Large intestine (tissue), 3 donors: ENCODE results near the gene SMARCA2. TPM values are rescaled to one million over a fixed set of nuclear protein-coding genes. Genes with fewer than 3 reads are reported as not detected.
A peak's percentile ranks its signal among the peaks of the same experiment; 100 is the strongest.

Experiments used
- DNase-seq, 2 donors: peaks; one replicate each; pipeline versions ENCODE4 v3.0.0 to v3.0.0-alpha.2; 2013
- H3K27ac ChIP-seq: one replicate; pipeline ENCODE4 v1.5.1; 2013; ENCODE audit warnings: low read length
- H3K27me3 ChIP-seq: 2 replicates; pipeline ENCODE4 v1.6.1; 2013; ENCODE audit warnings: low read length; ENCODE audit not compliant: control insufficient read depth, insufficient read depth
- H3K36me3 ChIP-seq: 2 replicates; pipeline ENCODE4 v1.6.1; 2013; ENCODE audit warnings: low read length; ENCODE audit not compliant: control insufficient read depth, insufficient read depth
- H3K4me1 ChIP-seq: one replicate; pipeline ENCODE4 v1.6.1; 2013; ENCODE audit warnings: low read length; ENCODE audit not compliant: control insufficient read depth, insufficient read depth
- H3K4me3 ChIP-seq: one replicate; pipeline ENCODE4 v1.5.1; 2013; ENCODE audit warnings: low read length
- H3K9me3 ChIP-seq: one replicate; pipeline ENCODE4 v1.6.1; 2013; ENCODE audit warnings: mild to moderate bottlenecking, low read depth, low read length, moderate library complexity; ENCODE audit not compliant: control insufficient read depth
- WGBS: methylation state at CpG from one replicate; pipeline ENCODE4 v1.1.5; 2013; ENCODE audit warnings: low lambda C conversion rate; ENCODE audit not compliant: insufficient coverage; 5-methylcytosine and 5-hydroxymethylcytosine counted together
- polyA plus RNA-seq: library from polyadenylated mRNA; unstranded; fragments of 120-200 nt; gene quantifications from one replicate; pipeline ENCODE4 v1.2.1, GENCODE V29; 2013

SMARCA2 gene
- polyA plus RNA-seq, 1 donor, result 61.1 TPM

DNA sequence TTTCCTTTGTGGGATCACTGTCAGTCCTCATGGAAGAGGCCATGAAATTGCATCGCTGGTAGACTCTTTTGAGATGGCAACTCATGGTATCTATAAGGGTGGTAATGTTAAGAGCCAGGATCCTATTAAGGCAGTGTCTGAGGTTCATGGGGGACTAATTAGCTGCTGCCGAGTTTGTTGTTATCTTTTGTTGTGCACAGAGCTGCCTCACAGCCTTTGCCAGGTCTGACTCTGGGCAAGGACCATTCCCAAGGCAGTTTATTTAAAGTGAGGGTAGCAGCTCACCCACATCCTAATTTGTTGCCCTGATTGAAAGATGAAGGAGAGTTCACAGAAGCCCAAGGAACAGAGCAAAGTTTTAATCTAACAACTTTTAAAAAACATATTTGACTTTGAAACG, 7.9 kb downstream of the SMARCA2 start:
- no peak for DNase-seq
- Histone ChIP-seq H3K4me1 (peaks cover 25% of the 10 kb centered on the region), H3K9me3 (no peaks in the 10 kb centered on the region), H3K4me3 (no peak overlapping the region), H3K27ac (no peak overlapping the region), H3K27me3 (no peaks in the 10 kb centered on the region), H3K36me3 (no peaks in the 10 kb centered on the region)
- no CpG with 5 or more reads among the region's 3 CpGs for WGBS

GRCh38 chr9:2023532-2023931, 8.4 kb downstream of the SMARCA2 start:
- H3K27ac ChIP-seq, result no peak overlapping the region
- H3K36me3 ChIP-seq, result no peaks in the 10 kb centered on the region
- WGBS, result no CpG with 5 or more reads among the region's 5 CpGs
- DNase-seq, result no peak
- no peaks in the 10 kb centered on the region for H3K9me3 ChIP-seq
- no peak overlapping the region for H3K4me3 ChIP-seq
- H3K4me1 ChIP-seq, result peaks cover 25% of the 10 kb centered on the region
- H3K27me3 ChIP-seq, result no peaks in the 10 kb centered on the region

- peaks cover 18% of the 10 kb centered on the region for H3K4me1 ChIP-seq
- peaks cover 6% of the 10 kb centered on the region for H3K36me3 ChIP-seq
- no peaks in the 10 kb centered on the region for H3K9me3 ChIP-seq
- no CpG with 5 or more reads among the region's 5 CpGs for WGBS
- no peak overlapping the region for H3K4me3 ChIP-seq
- peak in 1 of 2 donors; percentile 51 for DNase-seq
- no peaks in the 10 kb centered on the region for H3K27me3 ChIP-seq
- H3K27ac ChIP-seq, result no peak overlapping the region
Measured at GRCh38 chr9:2024888-2025782, 10.0 kb downstream of the SMARCA2 start.

- 100% methylated on average over 1 of the region's 9 CpGs for WGBS
- DNase-seq, result no peak
- peaks cover 7% of the 10 kb centered on the region for H3K36me3 ChIP-seq
- H3K9me3 ChIP-seq, result no peaks in the 10 kb centered on the region
- no peaks in the 10 kb centered on the region for H3K27me3 ChIP-seq
- no peak overlapping the region for H3K4me3 ChIP-seq
- H3K4me1 ChIP-seq, result peaks cover 18% of the 10 kb centered on the region
- peak overlapping the region; percentile 25 for H3K27ac ChIP-seq
Measured at GRCh38 chr9:2026220-2026997, 11.3 kb downstream of the SMARCA2 start.

- Histone ChIP-seq H3K4me1 (peaks cover 18% of the 10 kb centered on the region), H3K27me3 (no peaks in the 10 kb centered on the region), H3K9me3 (no peaks in the 10 kb centered on the region), H3K4me3 (no peak overlapping the region), H3K27ac (no peak overlapping the region), H3K36me3 (peaks cover 7% of the 10 kb centered on the region)
- no CpG with 5 or more reads among the region's 5 CpGs for WGBS
- DNase-seq, result no peak
Measured at GRCh38 chr9:2027543-2028160, 12.5 kb downstream of the SMARCA2 start.

DNA sequence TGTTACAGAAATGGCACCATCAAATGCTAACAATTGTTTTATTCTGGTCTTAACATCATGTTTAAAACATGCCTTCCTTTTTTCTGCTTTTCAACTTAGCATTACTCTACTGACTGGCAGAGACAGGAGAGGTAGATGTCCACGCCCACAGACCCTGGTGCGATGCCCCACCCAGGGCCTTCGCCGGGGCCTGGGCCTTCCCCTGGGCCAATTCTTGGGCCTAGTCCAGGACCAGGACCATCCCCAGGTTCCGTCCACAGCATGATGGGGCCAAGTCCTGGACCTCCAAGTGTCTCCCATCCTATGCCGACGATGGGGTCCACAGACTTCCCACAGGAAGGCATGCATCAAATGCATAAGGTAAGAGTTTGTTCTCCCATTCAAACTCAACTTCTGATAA, 13.7 kb downstream of the SMARCA2 start:
- H3K27ac ChIP-seq, result no peak overlapping the region
- no peaks in the 10 kb centered on the region for H3K27me3 ChIP-seq
- H3K9me3 ChIP-seq, result no peaks in the 10 kb centered on the region
- DNase-seq, result no peak
- no CpG with 5 or more reads among the region's 7 CpGs for WGBS
- H3K36me3 ChIP-seq, result peaks cover 19% of the 10 kb centered on the region
- H3K4me3 ChIP-seq, result no peak overlapping the region
- peaks cover 13% of the 10 kb centered on the region for H3K4me1 ChIP-seq

- Histone ChIP-seq H3K27me3 (no peaks in the 10 kb centered on the region), H3K4me3 (no peak overlapping the region), H3K4me1 (peaks cover 8% of the 10 kb centered on the region), H3K36me3 (peaks cover 26% of the 10 kb centered on the region), H3K27ac (no peak overlapping the region), H3K9me3 (no peaks in the 10 kb centered on the region)
- no peak for DNase-seq
- no CpG with 5 or more reads among the region's 2 CpGs for WGBS
Measured at GRCh38 chr9:2029666-2030170, 14.6 kb downstream of the SMARCA2 start.

- DNase-seq, result no peak
- Histone ChIP-seq H3K27ac (no peak overlapping the region), H3K4me3 (no peak overlapping the region), H3K9me3 (no peaks in the 10 kb centered on the region), H3K36me3 (peaks cover 29% of the 10 kb centered on the region), H3K4me1 (no peaks in the 10 kb centered on the region), H3K27me3 (no peaks in the 10 kb centered on the region)
- WGBS, result 70% methylated on average over 5 of the region's 5 CpGs
Measured at GRCh38 chr9:2032234-2032633, 17.1 kb downstream of the SMARCA2 start.

DNA sequence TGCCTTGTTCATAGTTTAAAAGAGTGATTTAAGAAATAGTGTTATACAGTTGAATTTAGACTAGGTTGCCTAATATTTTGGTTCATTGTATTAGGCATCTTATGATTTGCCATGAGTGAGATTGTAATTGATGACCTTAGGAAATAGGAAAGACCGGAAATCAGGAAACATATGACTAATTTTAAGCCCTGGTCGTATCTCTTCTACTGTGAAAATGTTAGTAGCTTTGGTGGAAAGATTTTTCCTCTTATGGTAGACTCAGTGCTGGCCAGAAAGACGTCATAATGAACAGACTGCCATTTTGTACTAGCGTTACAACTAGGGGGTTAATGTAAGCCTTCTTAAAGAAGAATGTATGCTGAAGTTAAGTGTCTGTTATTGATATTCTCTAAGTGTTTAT, 21.7 kb downstream of the SMARCA2 start:
- Histone ChIP-seq H3K9me3 (no peaks in the 10 kb centered on the region), H3K27me3 (no peaks in the 10 kb centered on the region), H3K27ac (no peak overlapping the region), H3K4me3 (no peak overlapping the region), H3K36me3 (peaks cover 55% of the 10 kb centered on the region), H3K4me1 (no peaks in the 10 kb centered on the region)
- DNase-seq, result no peak
- 86% methylated on average over 2 of the region's 4 CpGs for whole genome bisulfite sequencing
